KOPT-K1 (cell line): ENCODE measurements around the gene CPSF4L.

Experiments used
- H3K27ac ChIP-seq: fragments of 200-600 bp; sonication (generic); 2 replicates; pipeline ENCODE4 v1.5.1; 2016; ENCODE audit warnings: antibody characterized with exemption, mild to moderate bottlenecking, low read depth, low read length; ENCODE audit not compliant: poor library complexity, severe bottlenecking
- H3K36me3 ChIP-seq: fragments of 200-600 bp; sonication (generic); 2 replicates; pipeline ENCODE4 v1.5.1; 2017; ENCODE audit warnings: antibody characterized with exemption, mild to moderate bottlenecking, low read length, moderate library complexity; ENCODE audit not compliant: insufficient read depth
- H3K9me3 ChIP-seq: fragments of 200-600 bp; sonication (generic); 2 replicates; pipeline ENCODE4 v1.5.1; 2017; ENCODE audit warnings: antibody characterized with exemption, low read length, mild to moderate bottlenecking; ENCODE audit not compliant: insufficient read depth, poor library complexity, severe bottlenecking

Gene CPSF4L

DNA sequence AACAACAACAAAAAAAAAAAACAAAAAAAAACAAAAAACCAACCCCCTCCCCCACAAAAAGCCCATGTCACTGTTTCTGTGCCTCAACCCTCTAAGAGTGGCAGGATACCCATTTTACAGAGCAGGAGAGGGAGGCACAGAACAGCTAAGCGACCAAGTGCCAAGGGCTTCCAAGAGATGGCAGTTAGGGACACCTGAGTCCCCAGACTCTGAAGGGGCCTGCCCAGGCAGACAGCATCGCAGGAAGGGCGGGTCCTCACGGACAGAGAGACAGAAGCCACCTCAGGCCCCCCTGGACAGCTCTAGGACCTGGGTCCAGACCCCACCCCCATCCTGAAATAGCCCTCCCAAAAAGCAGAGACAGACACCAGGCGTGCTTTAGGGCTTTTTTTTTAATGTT lies 21.6 kb upstream of the CPSF4L start:
- no peaks in the 10 kb centered on the region for H3K9me3 ChIP-seq
- no peaks in the 10 kb centered on the region for H3K36me3 ChIP-seq
- H3K27ac ChIP-seq: no peak overlapping the region

DNA sequence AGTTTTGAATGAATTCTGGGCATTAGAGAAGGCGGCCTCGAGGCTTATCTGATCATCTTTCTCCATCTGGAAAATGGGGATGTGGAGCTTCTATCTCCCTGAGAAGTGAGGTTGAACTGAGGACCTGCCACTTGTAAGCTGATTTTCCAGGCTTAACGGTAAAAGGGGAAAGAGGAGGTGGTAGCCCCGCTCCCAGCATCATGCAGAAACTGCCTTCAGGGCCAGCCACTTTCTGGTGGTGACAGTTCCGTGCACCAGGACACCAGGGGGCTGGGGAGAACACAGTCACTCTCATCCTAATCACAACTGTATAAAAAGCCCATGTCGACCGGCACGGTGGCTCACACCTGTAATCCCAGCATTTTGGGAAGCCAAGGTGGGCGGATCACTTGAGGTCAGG lies 20.9 kb upstream of the CPSF4L start:
- H3K27ac ChIP-seq: no peak overlapping the region
- no peaks in the 10 kb centered on the region for H3K9me3 ChIP-seq
- no peaks in the 10 kb centered on the region for H3K36me3 ChIP-seq

DNA sequence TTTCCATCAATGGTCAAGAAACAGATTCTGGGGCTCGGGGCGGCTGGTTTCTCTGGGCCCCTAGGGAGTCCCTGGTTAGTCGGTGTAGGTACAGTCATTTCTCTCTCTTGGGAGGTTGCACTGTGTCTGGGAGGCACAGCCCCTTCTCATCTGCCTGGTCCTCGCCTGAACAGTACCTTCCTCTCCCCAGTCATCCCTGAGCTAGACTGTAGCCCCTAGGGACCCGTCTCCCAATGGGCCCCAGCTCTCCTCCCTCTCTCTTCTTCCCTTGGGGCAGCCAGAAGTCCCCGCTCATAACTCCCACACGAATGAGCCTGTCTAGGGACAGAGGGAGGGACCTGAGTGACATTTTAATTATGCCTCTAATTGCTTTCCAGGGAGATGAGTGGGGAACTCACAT lies 20.2 kb upstream of the CPSF4L start:
- Histone ChIP-seq H3K36me3 (no peaks in the 10 kb centered on the region), H3K27ac (no peak overlapping the region), H3K9me3 (no peaks in the 10 kb centered on the region)

DNA sequence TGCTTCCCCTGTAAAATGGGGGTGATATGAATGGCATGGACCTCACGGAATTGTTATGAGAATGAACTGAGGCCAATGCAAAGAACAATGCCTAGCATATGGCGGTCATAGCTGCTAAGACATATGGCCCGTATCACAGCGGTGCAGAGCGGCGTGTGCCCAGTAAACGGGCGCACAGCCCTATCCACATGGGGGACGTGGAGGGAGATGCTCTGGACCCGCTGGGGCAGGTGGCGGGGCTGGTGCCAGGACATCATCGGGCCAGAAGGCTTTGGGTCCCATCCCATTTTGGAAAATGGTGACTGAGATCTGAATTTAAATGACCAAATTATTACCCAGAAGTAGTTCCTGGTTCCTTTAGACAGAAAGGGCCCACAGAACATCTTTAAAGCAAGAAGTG lies 18.5 kb upstream of the CPSF4L start:
- no peak overlapping the region for H3K27ac ChIP-seq
- no peaks in the 10 kb centered on the region for H3K9me3 ChIP-seq
- H3K36me3 ChIP-seq: no peaks in the 10 kb centered on the region

DNA sequence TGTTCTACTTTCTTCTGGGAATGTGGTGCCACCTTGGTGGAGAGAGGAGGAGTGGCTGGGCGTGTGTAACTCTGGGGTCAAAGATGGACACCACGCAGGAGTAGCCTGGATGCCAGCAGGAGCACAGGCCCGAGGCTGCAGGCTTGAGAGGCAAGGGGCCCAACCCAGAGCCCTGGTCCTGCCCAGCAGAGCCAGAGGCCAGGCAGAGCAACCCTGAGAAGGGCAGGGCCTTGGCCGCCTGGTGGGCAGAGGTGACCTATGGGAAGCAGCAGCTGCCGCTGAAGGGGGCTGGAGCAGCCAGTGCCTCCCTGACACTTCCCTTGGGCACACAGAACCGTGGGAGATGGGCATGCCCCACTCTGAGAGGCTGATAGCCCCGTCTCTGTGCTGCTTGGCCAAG lies 18.0 kb upstream of the CPSF4L start:
- Histone ChIP-seq H3K36me3 (no peaks in the 10 kb centered on the region), H3K9me3 (no peaks in the 10 kb centered on the region), H3K27ac (no peak overlapping the region)

DNA sequence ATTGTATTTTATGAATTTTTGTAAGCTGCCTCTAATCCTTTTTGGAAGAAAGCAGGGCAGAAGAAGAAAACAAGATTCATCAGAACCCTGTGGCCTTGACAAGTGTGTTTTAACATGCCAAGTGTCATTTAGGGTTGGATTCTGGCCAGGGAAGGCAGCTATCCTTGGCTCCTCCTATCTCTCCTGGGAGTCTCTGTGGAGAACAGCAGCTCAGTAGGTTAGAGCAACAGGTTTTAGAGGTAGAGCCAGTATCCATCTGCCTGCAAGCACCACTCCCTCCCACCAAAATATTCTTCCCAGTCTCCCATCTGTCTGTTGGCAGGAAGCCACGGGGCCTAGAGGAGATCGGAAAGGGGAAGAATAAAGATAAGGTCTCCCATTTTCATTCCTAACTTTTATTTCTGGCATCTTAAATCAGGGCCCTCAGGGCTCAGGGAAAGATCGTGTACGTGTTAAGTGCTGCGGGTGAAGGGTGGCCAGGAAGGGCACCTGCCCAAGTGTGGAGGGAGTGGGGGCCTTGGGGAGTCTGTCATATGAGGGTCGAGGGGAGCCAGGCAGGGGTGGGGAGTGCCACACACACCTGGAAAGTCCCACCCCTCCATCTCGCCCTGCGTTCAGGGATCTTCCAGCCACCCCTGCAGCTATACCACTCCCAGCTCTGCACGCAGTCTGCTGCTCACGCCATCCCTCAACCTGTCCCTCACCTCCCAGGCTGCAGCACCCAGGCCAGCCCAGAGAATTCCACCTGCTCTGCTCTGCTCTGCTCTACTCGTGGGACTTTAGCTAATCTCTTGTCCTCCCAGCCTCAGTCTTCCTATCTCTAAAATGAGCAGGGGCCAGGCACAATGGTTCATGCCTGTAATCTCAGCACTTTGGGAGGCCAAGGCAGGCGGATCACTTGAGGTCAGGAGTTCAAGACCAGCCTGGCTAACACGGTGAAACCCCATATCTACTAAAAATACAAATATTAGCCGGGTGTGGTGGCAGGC lies 17.1 kb upstream of the CPSF4L start:
- no peaks in the 10 kb centered on the region for H3K9me3 ChIP-seq
- H3K27ac ChIP-seq: no peak overlapping the region
- no peaks in the 10 kb centered on the region for H3K36me3 ChIP-seq

DNA sequence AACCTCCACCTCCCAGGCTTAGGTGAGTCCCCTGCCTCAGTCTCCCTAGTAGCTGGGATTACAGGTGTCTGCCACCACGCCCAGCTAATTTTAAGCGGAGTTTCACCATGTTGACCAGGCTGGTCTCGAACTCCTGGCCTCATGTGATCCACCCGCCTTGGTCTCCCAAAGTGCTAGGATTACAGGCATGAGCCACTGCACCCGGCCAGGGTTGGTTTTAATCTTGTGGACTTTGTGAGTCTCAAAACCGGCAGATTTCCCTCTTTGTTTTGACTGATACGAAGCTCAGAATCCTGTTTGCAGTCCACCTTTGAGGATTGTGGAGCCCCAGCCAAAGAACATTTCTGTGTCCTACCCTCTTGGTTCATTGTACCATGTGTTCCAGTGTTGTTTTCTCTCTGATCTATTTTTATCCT lies 16.4 kb upstream of the CPSF4L start:
- Histone ChIP-seq H3K9me3 (no peaks in the 10 kb centered on the region), H3K27ac (no peak overlapping the region)

DNA sequence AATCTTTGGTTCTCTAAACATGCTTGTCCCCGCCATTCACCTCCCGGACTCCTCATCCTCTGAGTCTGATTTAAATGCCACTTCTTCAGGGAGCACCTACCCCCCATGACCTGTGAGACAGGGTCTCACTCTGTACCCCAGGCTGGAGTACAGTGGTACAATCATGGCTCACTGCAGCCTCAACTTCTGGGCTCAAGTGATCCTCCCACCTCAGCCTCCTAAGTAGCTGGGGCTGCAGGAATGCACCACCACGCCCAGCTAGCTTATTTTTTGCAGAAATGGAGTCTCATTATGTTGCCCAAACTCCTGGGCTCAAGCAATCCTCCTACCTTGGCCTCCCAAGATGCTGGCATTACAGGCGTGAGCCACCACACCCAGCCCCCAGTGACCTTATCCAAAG lies 12.8 kb upstream of the CPSF4L start:
- Histone ChIP-seq H3K27ac (no peak overlapping the region), H3K9me3 (peaks cover 3% of the 10 kb centered on the region), H3K36me3 (no peaks in the 10 kb centered on the region)

More for the DNA sequence above, 16.4 kb upstream of the CPSF4L start:
- H3K36me3 ChIP-seq: no peaks in the 10 kb centered on the region

DNA sequence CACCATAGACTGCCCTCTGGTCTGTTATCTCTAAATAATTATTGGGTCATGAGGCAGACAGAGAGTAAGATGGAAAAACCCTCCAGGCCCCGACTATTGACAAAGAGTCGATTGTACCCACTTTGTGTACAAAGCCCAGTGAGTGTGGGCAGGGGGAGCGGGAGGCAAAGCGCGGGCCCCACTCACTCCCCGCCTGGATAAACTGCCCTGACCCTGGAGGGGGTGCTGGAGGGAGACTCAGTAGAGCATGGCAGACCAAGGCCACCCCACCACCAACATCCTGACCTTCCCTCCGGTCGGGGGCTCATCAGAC lies 11.2 kb upstream of the CPSF4L start:
- H3K36me3 ChIP-seq: no peaks in the 10 kb centered on the region
- H3K27ac ChIP-seq: no peak overlapping the region
- peaks cover 3% of the 10 kb centered on the region for H3K9me3 ChIP-seq

DNA sequence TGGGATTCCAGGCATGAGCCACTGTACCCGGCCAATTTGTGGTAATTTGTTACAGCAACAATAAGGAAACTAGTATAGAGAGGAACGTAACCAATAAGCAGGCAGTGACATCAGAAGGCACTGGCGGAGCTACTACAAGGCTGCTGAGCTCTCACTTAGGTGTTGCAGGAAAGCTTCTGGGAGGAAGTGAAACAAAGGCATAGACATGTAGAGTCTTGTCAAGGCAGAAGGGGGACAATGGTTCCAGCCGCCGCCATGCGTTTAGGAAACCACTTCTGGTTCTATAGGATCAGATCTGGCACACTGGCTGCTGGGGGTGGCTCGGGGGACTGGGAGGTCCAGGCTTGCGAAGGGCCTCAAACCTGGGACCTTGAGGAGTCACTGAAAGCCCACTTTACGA lies 9.4 kb upstream of the CPSF4L start:
- no peaks in the 10 kb centered on the region for H3K36me3 ChIP-seq
- no peak overlapping the region for H3K27ac ChIP-seq
- peaks cover 3% of the 10 kb centered on the region for H3K9me3 ChIP-seq

DNA sequence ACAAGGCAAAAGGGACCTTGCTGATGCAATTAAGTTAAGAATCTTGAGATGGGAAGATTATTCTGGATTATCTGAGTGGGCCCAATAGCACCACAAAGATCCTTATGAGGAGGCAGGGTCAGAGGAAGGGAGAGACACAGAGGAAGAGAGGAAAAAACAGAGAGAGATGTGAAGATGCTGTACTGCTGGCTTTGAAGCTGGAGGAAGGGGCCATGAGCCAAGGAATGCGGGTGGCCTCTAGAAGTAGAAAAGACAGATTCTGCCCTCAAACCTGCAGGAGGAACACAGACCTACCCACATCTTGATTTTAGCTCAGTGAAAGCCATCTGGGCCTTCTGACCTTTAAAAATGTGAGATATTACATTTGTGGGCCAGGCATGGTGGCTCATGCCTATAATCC lies 8.1 kb upstream of the CPSF4L start:
- H3K36me3 ChIP-seq: no peaks in the 10 kb centered on the region
- no peak overlapping the region for H3K27ac ChIP-seq
- H3K9me3 ChIP-seq: peaks cover 3% of the 10 kb centered on the region

DNA sequence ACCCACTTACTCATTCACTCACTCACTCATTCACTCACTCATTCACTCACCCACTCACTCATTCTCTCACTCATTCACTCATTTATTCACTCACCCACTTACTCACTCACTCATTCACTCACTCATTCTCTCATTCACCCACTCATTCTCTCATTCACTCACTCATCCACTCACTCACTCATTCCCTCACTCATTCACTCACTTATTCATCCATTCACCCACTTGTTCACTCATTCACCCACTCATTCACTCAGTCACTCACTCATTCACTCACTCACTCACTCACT lies 7.6 kb upstream of the CPSF4L start:
- Histone ChIP-seq H3K36me3 (no peaks in the 10 kb centered on the region), H3K27ac (no peak overlapping the region), H3K9me3 (peaks cover 3% of the 10 kb centered on the region)

DNA sequence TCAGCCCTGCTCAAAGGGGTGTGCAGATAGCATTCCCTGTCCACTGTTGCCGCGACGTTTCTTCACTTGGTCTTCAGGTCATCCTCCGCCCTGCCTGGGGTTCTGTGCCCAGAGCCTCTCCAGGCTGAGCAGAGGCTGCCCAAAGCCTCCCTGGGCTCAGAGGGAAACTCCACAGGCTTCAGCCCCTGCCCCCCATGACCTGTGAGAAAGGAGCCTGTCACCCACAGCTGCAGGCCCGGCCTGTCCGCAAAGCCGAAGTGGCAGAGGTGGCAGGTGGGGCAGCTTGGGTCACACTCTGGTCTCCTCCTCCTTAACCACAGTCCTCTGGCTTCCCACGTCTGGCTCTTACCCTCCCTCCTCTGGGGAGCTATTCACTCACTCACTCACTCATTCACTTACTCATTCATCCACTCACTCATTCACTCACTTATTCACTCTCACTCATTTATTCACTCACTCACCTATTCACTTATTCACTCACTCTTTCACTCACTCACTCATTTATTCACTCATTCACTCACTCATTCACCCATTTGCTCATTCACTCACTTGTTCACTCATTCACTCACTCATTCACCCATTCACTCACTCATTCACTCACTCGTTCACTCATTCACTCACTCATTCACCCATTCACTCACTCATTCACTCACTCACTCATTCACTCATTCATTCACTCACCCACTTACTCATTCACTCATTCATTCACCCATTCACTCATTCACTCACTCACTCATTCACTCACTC lies 7.1 kb upstream of the CPSF4L start:
- no peaks in the 10 kb centered on the region for H3K36me3 ChIP-seq
- peaks cover 3% of the 10 kb centered on the region for H3K9me3 ChIP-seq
- no peak overlapping the region for H3K27ac ChIP-seq

DNA sequence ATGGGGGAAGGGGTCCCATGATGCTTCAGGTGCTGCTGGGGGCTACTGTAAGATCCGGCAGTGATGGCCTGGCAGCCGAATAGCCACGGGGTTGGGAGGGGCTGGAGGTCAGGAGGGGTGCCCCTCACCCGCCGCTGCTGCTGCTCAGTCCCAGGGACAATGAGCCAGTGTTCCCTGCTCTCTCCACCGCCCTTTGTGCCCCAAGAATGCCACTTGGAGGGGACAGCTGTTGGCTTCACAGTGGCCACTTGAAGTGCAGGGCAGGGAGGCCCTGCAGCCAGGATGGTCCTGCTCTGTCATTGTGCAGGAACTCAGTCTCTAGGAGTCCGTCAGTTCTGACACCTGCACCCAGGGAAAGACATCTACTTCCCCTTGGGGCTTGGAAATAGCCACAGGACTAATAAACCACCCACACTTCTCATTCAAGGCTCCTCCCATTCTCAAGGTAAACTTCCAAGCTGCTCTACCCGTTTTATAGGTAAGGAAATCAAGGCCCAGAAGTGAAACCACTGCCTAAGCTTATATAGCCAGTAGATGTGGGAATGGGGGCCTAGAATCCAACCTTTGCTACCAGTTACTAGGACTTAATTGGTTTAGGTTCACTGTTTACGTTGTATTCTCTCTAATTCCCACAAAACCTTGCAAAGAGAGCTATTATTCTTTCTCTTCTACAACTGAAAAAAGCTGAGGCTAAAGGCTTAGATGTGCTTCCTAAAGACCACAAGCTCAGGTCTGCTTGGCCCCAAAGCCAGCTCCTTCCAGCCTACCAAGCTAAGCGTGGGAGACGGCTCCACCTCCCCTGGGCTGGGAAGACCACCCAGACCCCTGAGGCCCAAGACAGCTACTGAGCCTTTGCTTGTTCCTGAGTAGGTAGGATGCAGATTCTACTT lies 6.2 kb upstream of the CPSF4L start:
- H3K36me3 ChIP-seq: no peaks in the 10 kb centered on the region
- H3K27ac ChIP-seq: no peak overlapping the region
- peaks cover 3% of the 10 kb centered on the region for H3K9me3 ChIP-seq

DNA sequence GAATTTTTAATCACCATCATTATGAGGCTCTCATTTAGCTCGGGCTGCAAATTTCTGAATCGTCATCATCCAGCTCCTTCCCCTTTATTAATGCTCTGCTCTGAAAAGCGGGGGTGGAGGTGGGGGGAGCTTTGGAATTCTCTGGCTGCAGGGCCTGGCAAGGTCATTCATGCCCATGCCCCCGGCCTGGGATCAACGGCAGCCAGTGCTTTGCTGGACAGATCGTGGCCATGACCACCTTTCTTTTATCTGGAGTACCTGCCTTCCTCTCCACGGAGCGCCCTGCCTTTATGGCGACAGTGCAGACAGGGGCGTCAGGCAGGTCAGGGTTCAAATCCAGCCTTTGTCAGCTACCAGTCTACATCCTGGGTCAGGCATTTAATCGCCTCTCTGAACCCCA lies 5.1 kb upstream of the CPSF4L start:
- H3K27ac ChIP-seq: no peak overlapping the region
- peaks cover 3% of the 10 kb centered on the region for H3K9me3 ChIP-seq
- H3K36me3 ChIP-seq: no peaks in the 10 kb centered on the region
